K562 (cell line): Measurements from ENCODE around the gene ASIC3.

Experiments
- CHD1 ChIP-seq: fragments of 200-600 bp; sonication (generic); IDR thresholded peaks from one replicate; pipeline ENCODE4 v1.6.1; 2012; ENCODE audit warnings: mild to moderate bottlenecking, moderate library complexity, low read length, inconsistent platforms
- MCM7 ChIP-seq, 2 experiments: fragments of 450-650 bp; IDR thresholded peaks; 2 replicates each; pipeline ENCODE4 v1.6.1; 2016 to 2018
- POLR2A ChIP-seq: fragments of 450-650 bp; conservative IDR thresholded peaks from 2 replicates; pipeline ENCODE4 v1.6.1; 2016
- TF ChIP-seq, protein P1 (sequence below), 3 experiments: IDR thresholded peaks in 2 of 3; conservative IDR thresholded peaks in 1 of 3; 2 replicates each; pipeline ENCODE4 v1.5.1; 2011 to 2012; ENCODE audit warnings: low read length in 3 of 3, mild to moderate bottlenecking in 3 of 3, control low read depth in 2 of 3, improper control_type of control experiment in 1 of 3, inconsistent platforms in 1 of 3, low read depth in 1 of 3, mixed read lengths in 1 of 3, moderate library complexity in 1 of 3; ENCODE audit not compliant: insufficient read depth in 2 of 3

DNA sequence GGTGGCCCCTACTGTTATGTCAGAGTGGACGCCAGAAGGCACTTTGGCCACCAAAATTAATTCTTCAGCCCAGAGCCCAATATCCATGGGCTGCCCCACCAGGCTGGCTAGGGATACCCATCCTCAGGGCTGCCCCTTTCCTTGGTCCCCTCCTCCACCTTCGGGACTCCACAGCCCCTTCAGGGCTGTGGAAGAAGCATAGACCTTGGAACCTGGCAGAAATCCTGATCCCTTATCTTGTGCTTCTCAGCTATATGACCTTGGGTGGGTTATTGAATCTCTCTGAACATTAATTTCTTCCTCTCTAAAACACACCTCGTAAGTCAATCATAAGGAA lies 35.5 kb downstream of the ASIC3 start:
- TF ChIP-seq MCM7 (IDR thresholded peaks at IDR 0.05) = no peak
- TF ChIP-seq, protein P1, sequence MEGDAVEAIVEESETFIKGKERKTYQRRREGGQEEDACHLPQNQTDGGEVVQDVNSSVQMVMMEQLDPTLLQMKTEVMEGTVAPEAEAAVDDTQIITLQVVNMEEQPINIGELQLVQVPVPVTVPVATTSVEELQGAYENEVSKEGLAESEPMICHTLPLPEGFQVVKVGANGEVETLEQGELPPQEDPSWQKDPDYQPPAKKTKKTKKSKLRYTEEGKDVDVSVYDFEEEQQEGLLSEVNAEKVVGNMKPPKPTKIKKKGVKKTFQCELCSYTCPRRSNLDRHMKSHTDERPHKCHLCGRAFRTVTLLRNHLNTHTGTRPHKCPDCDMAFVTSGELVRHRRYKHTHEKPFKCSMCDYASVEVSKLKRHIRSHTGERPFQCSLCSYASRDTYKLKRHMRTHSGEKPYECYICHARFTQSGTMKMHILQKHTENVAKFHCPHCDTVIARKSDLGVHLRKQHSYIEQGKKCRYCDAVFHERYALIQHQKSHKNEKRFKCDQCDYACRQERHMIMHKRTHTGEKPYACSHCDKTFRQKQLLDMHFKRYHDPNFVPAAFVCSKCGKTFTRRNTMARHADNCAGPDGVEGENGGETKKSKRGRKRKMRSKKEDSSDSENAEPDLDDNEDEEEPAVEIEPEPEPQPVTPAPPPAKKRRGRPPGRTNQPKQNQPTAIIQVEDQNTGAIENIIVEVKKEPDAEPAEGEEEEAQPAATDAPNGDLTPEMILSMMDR (IDR thresholded peaks at IDR 0.05 in 2 of 3, conservative IDR thresholded peaks at IDR 0.05 in 1 of 3; ENCODE audit: insufficient read depth in 2 of 3, low read depth in 1 of 3, low read length in 3 of 3) = no peak
- TF ChIP-seq CHD1 = no peak
- no peak for TF ChIP-seq POLR2A
